ENCODE results near the gene ST8SIA5. TPM values are rescaled to one million over a fixed set of nuclear protein-coding genes. Genes with fewer than 3 reads are reported as not detected.
A peak's percentile ranks its signal among the peaks of the same experiment; 100 is the strongest.

ST8SIA5 gene
- total and polyA plus RNA-seq, 7 donors = under 0.01 to 0.81 (median 0.22) TPM; not detected in 3

- no peak for DNase-seq
- no peak for TF ChIP-seq POLR2AphosphoS5 (IDR thresholded peaks at IDR 0.05)
- TF ChIP-seq CTCF (IDR thresholded peaks at IDR 0.05) = no peak
- TF ChIP-seq POLR2A (IDR thresholded peaks at IDR 0.05) = no peak
- TF ChIP-seq EP300 (IDR thresholded peaks at IDR 0.05) = no peak
- Histone ChIP-seq H3K4me1 (peaks cover 0 to 6% (median 0%) of the 10 kb centered on the region in 4 donors), H3K27ac (no peak overlapping the region), H3K27me3 (no peaks in the 10 kb centered on the region), H3K4me3 (no peak overlapping the region), H3K36me3 (no peaks in the 10 kb centered on the region), H3K9me3 (no peaks in the 10 kb centered on the region)
- intact Hi-C loops (cut with DNase I) = no loop called here
- 73 to 76% methylated on average over 6 of the region's 6 CpGs for whole genome bisulfite sequencing, 2 donors
Measured at GRCh38 chr18:46672062-46672970, 84.5 kb downstream of the ST8SIA5 start.

- no peak for DNase-seq
- Histone ChIP-seq H3K4me1 (peaks cover 0 to 6% (median 0%) of the 10 kb centered on the region in 4 donors), H3K36me3 (no peaks in the 10 kb centered on the region), H3K4me3 (no peak overlapping the region), H3K27me3 (no peaks in the 10 kb centered on the region), H3K9me3 (no peaks in the 10 kb centered on the region), H3K27ac (no peak overlapping the region)
- intact Hi-C loops (cut with DNase I) = no loop called here
- TF ChIP-seq POLR2AphosphoS5 (IDR thresholded peaks at IDR 0.05) = no peak
- no peak for TF ChIP-seq POLR2A (IDR thresholded peaks at IDR 0.05)
- no peak for TF ChIP-seq CTCF (IDR thresholded peaks at IDR 0.05)
- no peak for TF ChIP-seq EP300 (IDR thresholded peaks at IDR 0.05)
- WGBS, 2 donors = 81 to 88% methylated on average over 6 of the region's 6 CpGs
Measured at GRCh38 chr18:46668694-46669093, 88.2 kb downstream of the ST8SIA5 start.

- Histone ChIP-seq H3K9me3 (no peaks in the 10 kb centered on the region), H3K27me3 (no peaks in the 10 kb centered on the region), H3K36me3 (no peaks in the 10 kb centered on the region), H3K4me3 (no peak overlapping the region), H3K4me1 (peaks cover 0 to 2% (median 0%) of the 10 kb centered on the region in 4 donors), H3K27ac (no peak overlapping the region)
- peak; percentile 48 for DNase-seq
- WGBS, 2 donors = 76% methylated on average over 11 of the region's 11 CpGs
- TF ChIP-seq POLR2A (IDR thresholded peaks at IDR 0.05) = no peak
- no peak for TF ChIP-seq POLR2AphosphoS5 (IDR thresholded peaks at IDR 0.05)
- no peak for TF ChIP-seq EP300 (IDR thresholded peaks at IDR 0.05)
- no peak for TF ChIP-seq CTCF (IDR thresholded peaks at IDR 0.05)
- intact Hi-C loops (cut with DNase I) = no loop called here
Measured at GRCh38 chr18:46668135-46668534, 88.7 kb downstream of the ST8SIA5 start.

GRCh38 chr18:46663539-46663938 is 93.3 kb downstream of the ST8SIA5 start:
- intact Hi-C loops (cut with DNase I) = no loop called here
- no peak overlapping the region for H3K4me3 ChIP-seq
- WGBS, 2 donors = 93 to 95% methylated on average over 1 of the region's 1 CpG
- H3K27ac ChIP-seq = no peak overlapping the region
- H3K4me1 ChIP-seq = no peaks in the 10 kb centered on the region
- no peaks in the 10 kb centered on the region for H3K27me3 ChIP-seq
- TF ChIP-seq POLR2A (IDR thresholded peaks at IDR 0.05) (no peak), CTCF (IDR thresholded peaks at IDR 0.05) (no peak), EP300 (IDR thresholded peaks at IDR 0.05) (no peak), POLR2AphosphoS5 (IDR thresholded peaks at IDR 0.05) (no peak)
- no peaks in the 10 kb centered on the region for H3K36me3 ChIP-seq
- DNase-seq = no peak
- H3K9me3 ChIP-seq = no peaks in the 10 kb centered on the region

All from sigmoid colon (tissue), 7 donors.